ENCODE results near the gene ATP5PF.
"Not testable (repeated sequence)": the region's sequence is repeated elsewhere in the genome, so short reads cannot be mapped to it uniquely, and the experiment has no call there.

Gene ATP5PF

GRCh38 chr21:25721987-25722386, 12.7 kb downstream of the ATP5PF start:
- DNase-seq: no peak

DNA sequence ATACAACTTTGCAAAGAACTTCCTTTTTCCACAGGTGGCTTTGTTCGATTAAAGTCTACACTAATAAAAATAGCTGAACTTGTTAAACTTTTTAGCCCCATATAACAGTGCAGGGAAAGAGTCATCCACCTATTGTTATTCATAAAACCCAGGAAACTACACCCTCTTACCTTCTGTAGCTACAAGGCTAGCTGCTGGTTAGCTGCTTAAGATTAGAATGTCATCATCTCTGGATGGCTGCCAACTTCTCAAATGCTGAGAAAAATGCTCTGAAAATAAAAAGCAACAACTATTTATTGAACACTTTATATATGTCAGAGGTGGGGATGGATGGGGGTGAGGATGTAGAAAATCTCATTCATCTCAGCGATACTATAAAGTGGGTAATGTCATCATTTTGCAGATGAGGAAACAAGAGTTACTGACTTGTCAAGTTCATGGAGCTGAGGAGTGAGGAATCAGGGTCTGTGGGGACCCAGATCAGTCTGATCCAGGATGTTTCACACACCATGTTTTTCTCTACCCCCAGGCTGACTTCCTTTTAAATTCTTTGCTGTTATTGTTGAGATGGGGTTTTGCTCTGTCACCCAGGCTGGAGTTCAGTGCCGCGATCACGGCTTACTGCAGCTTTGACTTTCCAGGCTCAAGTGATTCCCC, 17.1 kb downstream of the ATP5PF start:
- no peak for DNase-seq

DNA sequence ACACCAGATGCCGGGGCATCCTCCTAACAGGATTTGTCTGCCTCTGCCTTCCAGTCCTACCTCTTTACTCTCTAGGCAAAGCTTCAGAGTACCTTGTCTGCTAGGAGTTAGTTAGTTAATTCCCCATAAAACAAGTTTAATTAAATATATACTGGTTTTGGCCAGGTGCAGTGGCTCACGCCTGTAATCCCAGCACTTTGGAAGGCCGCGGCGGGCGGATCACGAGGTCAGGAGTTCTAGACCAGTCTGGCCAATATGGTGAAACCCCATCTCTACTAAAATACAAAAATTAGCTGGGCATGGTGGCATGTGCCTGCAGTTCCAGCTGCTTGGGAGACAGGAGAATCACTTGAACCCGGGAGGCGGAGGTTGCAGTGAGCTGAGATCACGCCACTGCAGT, 20.6 kb downstream of the ATP5PF start:
- DNase-seq: not testable (repeated sequence)

DNA sequence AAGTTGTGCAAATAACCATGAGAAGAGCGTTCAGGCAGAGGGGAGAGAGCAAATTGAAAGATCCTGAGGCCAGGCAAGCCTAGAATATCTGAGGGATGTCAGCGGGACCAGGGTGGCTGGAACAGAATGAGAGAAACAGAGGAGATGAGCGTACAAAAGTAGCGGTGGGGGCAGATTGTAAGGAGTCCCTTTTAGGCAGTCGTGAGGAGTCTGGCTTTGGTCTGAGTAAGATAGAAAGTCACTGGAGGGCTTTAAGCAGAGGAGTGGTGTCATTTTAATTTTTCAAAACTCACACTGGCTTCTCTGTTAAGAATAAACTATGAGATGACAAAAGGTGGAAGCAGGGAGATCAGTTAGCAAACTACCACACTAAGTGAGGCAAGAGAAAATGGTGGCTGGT, 24.2 kb downstream of the ATP5PF start:
- DNase-seq: no peak

DNA sequence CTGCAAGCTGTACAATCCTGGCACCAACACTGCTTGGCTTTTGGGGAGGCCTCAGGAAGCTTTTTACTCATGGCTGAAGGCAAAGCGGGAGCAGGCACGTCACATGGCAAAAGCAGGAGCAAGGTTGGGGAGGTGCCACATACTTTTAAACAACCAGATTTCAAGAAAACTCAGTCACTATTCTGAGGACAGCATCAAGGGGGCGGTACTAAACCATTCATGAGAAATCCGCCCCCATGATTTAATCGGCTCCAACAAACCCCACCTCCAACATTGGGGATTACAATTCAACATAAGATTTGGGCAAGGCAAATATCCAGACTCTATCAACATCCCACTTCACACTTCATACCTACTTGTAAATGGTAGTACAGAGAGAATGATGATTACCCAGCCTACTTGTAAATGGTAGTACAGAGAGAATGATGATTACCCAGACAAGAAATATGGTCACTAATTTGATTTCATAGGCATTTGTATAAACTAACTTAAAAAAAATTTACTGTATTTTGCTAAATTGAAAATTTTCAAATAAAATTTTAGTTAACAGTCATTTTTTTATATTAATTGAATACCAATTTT, 24.9 kb downstream of the ATP5PF start:
- no peak for DNase-seq

GRCh38 chr21:25708467-25709065, 26.1 kb downstream of the ATP5PF start:
- DNase-seq: peak; percentile 9

DNA sequence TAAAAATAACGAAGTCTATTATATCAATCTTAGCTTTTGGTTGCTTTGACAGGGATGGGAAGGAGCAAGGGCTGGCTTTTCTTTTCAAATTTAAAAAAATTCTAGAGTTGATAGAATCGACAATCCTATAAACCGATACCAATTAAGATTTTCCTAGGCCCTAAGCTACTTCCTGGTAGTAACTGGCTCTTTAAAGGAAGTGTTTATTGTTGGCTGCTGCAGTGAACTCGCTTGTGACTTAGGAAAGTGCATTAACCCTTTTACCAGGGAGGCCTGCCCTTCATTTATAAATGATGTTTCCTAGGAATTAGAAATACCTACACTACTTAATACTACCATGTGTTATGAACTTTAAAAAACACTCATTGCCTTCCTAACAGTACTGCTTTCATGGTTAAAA, 33.2 kb downstream of the ATP5PF start:
- no peak for DNase-seq

- no peak for DNase-seq
These were observed 34.0 kb downstream of the ATP5PF start for GRCh38 chr21:25700741-25701140.

- DNase-seq: not testable (repeated sequence)
These were observed 39.2 kb downstream of the ATP5PF start for GRCh38 chr21:25695461-25695860.

DNA sequence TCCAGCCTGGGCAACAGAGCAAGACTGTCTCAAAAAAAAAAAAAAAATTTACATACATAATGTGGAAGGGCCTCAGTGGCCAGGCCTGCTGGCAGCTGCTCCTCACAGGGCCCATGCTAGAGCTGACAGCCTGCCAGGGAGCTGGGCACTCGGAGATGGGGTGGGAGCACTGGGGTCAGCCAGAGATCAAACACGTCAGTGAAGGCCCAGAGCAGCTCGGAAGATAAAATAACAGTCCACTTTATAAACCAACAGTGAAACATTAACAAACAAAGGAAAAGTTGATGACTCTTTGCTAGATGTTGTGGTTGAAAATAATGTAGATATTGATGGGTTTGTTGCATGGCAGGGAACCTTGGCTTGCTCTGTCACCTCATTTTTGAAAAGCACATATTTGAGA, 42.7 kb downstream of the ATP5PF start:
- DNase-seq: no peak

DNA sequence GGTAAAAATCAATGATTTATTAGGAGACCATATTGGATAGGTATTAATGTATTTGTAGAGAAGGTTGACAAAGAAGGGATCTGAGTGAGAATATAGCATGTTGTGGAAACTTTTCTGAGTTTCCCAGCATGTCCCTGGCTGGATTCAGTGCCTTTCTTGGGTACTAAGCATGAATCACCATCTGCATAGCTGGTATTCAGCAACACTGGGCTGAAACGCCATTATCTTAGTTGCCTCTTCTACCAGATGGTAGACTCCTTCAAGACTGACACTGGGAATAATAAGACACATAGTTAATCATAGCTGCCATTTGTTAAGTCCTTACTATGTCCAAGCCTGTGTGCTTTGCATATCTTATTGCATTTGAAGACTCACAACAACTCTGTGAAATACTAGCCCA, 45.5 kb downstream of the ATP5PF start:
- no peak for DNase-seq

DNA sequence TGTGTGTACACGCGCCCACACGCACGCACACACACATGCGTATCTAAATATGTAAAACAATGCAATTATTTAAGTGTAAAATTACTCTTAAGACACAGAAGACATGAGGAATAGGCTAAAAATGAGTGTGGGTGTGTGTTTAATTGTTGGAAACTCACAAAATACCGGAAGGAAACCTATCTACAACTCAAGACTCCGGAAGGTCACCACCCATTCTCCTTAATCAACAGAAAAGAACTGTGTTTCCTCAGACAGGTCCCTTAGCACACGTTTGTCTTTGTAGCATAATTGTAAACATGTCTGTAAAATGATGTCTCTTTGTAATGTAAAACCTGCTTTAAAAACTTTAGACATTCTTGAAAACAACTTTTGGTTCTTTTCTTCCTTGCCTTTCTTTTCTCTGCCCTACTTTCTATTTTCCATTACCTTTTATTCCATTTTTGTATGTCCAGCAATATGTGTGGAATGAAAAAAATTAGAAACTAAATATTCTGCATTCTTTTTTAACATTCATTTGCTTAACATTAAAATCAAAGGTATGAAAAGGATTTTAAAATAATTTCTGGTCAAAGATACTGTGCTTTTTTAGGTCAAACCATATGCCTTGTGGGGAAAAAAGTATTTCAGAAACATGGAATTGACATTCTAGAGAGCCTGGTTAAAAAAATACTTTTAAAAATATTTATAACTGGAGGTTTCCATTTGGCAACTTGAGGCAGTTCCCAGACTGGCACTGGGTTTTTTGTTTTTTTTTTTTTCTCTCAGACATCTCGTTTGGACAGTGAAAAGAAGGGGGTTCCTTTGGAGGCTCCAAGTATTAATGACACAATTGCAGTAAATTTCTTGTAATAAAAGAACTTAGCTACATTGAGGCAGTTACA, 46.2 kb downstream of the ATP5PF start:
- no peak for DNase-seq

- DNase-seq: no peak
These were observed 46.9 kb downstream of the ATP5PF start for GRCh38 chr21:25687787-25688186.

GRCh38 chr21:25682382-25682781, 52.3 kb downstream of the ATP5PF start:
- no peak for DNase-seq

DNA sequence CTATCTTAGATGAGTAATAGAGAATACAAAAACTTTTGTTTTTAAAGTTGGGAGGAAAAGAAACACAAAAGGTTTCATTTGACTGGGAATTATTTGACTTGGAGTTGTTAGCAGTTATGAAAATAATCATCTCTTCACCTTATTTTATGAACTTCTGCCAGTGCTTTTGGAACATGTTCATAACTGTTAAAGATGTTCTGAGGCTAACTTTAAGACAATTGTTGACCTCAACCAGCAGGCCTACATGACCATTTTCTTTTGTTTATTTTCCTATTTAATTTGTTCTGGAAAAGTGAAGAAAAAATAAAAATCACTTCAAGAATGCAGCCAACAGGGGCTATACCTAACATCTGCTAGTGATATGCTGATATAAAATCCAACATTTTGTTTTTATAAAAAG, 58.3 kb downstream of the ATP5PF start:
- DNase-seq: no peak
